ENCODE results near the gene TMEM86A. TPM values are rescaled to one million over a fixed set of nuclear protein-coding genes. Genes with fewer than 3 reads are reported as not detected.

TMEM86A gene
- total and polyA plus RNA-seq, 2 donors (not counting 3 experiments of a cell fraction or from before 2014, with no cell fraction given), result 2.1 to 2.6 TPM

DNA sequence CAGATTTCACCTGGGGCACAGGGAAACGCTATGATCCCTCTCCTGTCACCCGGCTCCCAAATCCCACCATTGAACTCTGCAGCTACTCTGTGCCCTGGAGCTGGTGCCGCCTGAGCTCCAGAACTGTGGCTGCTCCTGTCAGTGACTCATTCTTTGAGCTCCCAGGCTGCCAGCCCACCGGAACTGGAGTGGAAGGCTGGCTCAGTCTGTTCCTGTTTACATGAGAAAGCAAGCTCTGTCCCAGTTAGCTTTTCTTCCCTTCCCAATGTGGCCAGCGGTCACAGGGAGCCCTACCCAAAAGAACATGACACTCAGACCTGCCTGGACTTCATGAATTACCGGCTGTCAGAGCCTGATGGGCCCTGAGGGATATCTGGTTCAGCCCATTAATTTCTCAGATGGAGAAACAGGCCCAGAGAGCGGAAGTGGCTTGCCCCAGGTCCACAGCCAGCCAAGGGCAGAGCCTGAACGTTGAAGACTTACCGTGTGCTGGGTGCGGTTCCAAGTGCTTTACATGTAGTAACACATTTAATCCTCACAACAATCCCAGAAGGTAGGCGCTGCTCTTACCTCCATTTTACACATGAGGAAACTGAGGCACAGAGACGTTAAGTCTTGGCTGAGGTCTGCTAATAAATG is 51.2 kb downstream of the TMEM86A start:
- FAIRE-seq, result peak; percentile 99
- dilution Hi-C loops (cut with MboI; ENCODE audit: extremely low pct_ligation_motif_present, low sequenced_read_pairs), result no loop called here

More for the DNA sequence above, 51.2 kb downstream of the TMEM86A start:
- TF ChIP-seq POLR2AphosphoS5 (IDR thresholded peaks at IDR 0.05; ENCODE audit: insufficient read depth, low read depth, low read length) (peak; percentile 69), EZH2 (IDR thresholded peaks at IDR 0.05; ENCODE audit: borderline replicate concordance, low read depth, low read length, severe bottlenecking) (no peak), MYC (IDR thresholded peaks at IDR 0.05; ENCODE audit: low read depth, low read length) (no peak), JUN (IDR thresholded peaks at IDR 0.05; ENCODE audit: borderline replicate concordance, insufficient read depth, insufficient read length, low read depth) (peak; percentile 68), FOS (IDR thresholded peaks at IDR 0.05; ENCODE audit: borderline replicate concordance, insufficient read depth, low read length) (peak; percentile 96), GATA2 (IDR thresholded peaks at IDR 0.05; ENCODE audit: insufficient read depth, insufficient read length, low read depth, low read length) (no peak), POLR2A (IDR thresholded peaks at IDR 0.05; ENCODE audit: low read depth, low read length) (peak; percentile 28)
- TF ChIP-seq, protein P1, sequence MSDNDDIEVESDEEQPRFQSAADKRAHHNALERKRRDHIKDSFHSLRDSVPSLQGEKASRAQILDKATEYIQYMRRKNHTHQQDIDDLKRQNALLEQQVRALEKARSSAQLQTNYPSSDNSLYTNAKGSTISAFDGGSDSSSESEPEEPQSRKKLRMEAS (IDR thresholded peaks at IDR 0.05; ENCODE audit: insufficient read depth, insufficient read length), result no peak
- TF ChIP-seq, protein P2, sequence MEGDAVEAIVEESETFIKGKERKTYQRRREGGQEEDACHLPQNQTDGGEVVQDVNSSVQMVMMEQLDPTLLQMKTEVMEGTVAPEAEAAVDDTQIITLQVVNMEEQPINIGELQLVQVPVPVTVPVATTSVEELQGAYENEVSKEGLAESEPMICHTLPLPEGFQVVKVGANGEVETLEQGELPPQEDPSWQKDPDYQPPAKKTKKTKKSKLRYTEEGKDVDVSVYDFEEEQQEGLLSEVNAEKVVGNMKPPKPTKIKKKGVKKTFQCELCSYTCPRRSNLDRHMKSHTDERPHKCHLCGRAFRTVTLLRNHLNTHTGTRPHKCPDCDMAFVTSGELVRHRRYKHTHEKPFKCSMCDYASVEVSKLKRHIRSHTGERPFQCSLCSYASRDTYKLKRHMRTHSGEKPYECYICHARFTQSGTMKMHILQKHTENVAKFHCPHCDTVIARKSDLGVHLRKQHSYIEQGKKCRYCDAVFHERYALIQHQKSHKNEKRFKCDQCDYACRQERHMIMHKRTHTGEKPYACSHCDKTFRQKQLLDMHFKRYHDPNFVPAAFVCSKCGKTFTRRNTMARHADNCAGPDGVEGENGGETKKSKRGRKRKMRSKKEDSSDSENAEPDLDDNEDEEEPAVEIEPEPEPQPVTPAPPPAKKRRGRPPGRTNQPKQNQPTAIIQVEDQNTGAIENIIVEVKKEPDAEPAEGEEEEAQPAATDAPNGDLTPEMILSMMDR (IDR thresholded peaks at IDR 0.05; ENCODE audit: extremely low read depth in 1 of 2, insufficient read depth in 1 of 2, low read depth in 1 of 2, low read length in 2 of 2), result no peak
- no peak overlapping the region for H3K4me3 ChIP-seq (replicated peaks in 1 of 3; ENCODE audit: insufficient read depth in 1 of 3, low read depth in 1 of 3, low read length in 3 of 3)
- H4K20me1 ChIP-seq (replicated peaks; ENCODE audit: control insufficient read depth, extremely low read depth, insufficient read depth, low read length), result no peaks in the 10 kb centered on the region
- intact Hi-C loops (cut with micrococcal nuclease), result loop anchor here (1.0 kb wide), 2 partner anchors 15 to 51 kb away; partner anchors contain the start of gene TMEM86A
- peak overlapping the region; percentile 20 for H3K4me2 ChIP-seq (ENCODE audit: insufficient read depth, low read length)
- H3K9ac ChIP-seq (replicated peaks; ENCODE audit: extremely low read depth, insufficient read depth, low read length), result no peak overlapping the region
- peak overlapping the region; percentile 55 for H3K27ac ChIP-seq (ENCODE audit: insufficient read depth, low read depth, low read length)
- no peaks in the 10 kb centered on the region for H3K9me3 ChIP-seq (replicated peaks; ENCODE audit: control insufficient read depth, insufficient read depth, low read length)
- TSS peak; percentile 98 for BruUV-seq (replicated peaks)
- DNase-seq (ENCODE audit: low read depth, low spot score), result peak; percentile 84
- ChIA-PET POLR2A (no interaction called here), CTCF (interaction anchor here (0.8 to 2.5 kb wide), 10 partner anchors 8 to 28 kb away, joined by 3 to 29 read pairs (median 6); no protein-coding TSS in a partner anchor)
- no peaks in the 10 kb centered on the region for H3K9me1 ChIP-seq (replicated peaks; ENCODE audit: control insufficient read depth, extremely low read depth, insufficient read depth, low read length)
- no peaks in the 10 kb centered on the region for H3K27me3 ChIP-seq (ENCODE audit: control insufficient read depth in 2 of 2, insufficient read depth in 2 of 2, low read length in 2 of 2)
- peaks cover 12% of the 10 kb centered on the region for H3K4me1 ChIP-seq (ENCODE audit: control insufficient read depth, extremely low read depth, insufficient read depth, low read length)
- H3K79me2 ChIP-seq (ENCODE audit: control insufficient read depth, insufficient read depth, low read length), result no peaks in the 10 kb centered on the region
- no peaks in the 10 kb centered on the region for H3K36me3 ChIP-seq (ENCODE audit: control insufficient read depth in 2 of 2, extremely low read depth in 1 of 2, insufficient read depth in 2 of 2, low read length in 2 of 2)
- peak overlapping the region; percentile 83 for H2AFZ ChIP-seq (ENCODE audit: low read depth, low read length)

Data from endothelial cell of umbilical vein (primary cell).